Vagina (tissue), 2 donors: ENCODE results near the gene STEAP3. TPM values are rescaled to one million over a fixed set of nuclear protein-coding genes. Genes with fewer than 3 reads are reported as not detected.

Experiments
- DNase-seq, 2 donors: peaks; one replicate each; pipeline ENCODE4 v3.0.0-alpha.2; 2017; ENCODE audit errors: extremely low spot score in 2 of 2
- H3K27ac ChIP-seq: fragments of 200-600 bp; sonication (generic); one replicate; pipeline ENCODE4 v1.5.1; 2019
- H3K27me3 ChIP-seq: fragments of 200-600 bp; sonication (generic); one replicate; pipeline ENCODE4 v1.5.1; 2019
- H3K36me3 ChIP-seq, 2 donors: fragments of 200-600 bp; sonication (generic); one replicate each; pipeline ENCODE4 v1.5.1; 2017 to 2019
- H3K4me1 ChIP-seq: fragments of 200-600 bp; sonication (generic); one replicate; pipeline ENCODE4 v1.5.1; 2019
- H3K4me3 ChIP-seq, 2 donors: fragments of 200-600 bp; sonication (generic); 1 replicate in 1 of 2; 2 replicates in 1 of 2; pipeline ENCODE4 v1.5.1; 2016 to 2019
- H3K9me3 ChIP-seq: fragments of 200-600 bp; sonication (generic); one replicate; pipeline ENCODE4 v1.5.1; 2019
- CTCF ChIP-seq, 3 experiments: fragments of 450-650 bp in 2 of 3; fragments of 200-600 bp in 1 of 3; sonication (generic) in 1 of 3; IDR thresholded peaks; one replicate each; pipeline ENCODE4 v1.5.1; 2017 to 2019; ENCODE audit warnings: antibody characterized with exemption in 3 of 3, mild to moderate bottlenecking in 2 of 3, moderate library complexity in 2 of 3
- POLR2A ChIP-seq, 2 donors: fragments of 450-650 bp; IDR thresholded peaks; one replicate each; pipeline ENCODE4 v1.6.1; 2017; ENCODE audit warnings: antibody characterized with exemption in 2 of 2, mild to moderate bottlenecking in 2 of 2, moderate library complexity in 2 of 2
- POLR2AphosphoS5 ChIP-seq, 2 donors: sonication (generic); formaldehyde crosslinking; IDR thresholded peaks; one replicate each; pipeline ENCODE4 v1.9.0; 2017; ENCODE audit warnings: antibody characterized with exemption in 2 of 2, mild to moderate bottlenecking in 2 of 2, low read depth in 1 of 2; ENCODE audit not compliant: insufficient read depth in 1 of 2
- intact Hi-C: fragments of 100-400 bp; cut with DNase I; formaldehyde crosslinking; loops from one replicate; pipeline ENCODE4 v1.15.1; 2023
- total RNA-seq: library from RNA; depleted of rRNA; stranded (reverse); fragments of >200 nt; gene quantifications from one replicate; pipeline ENCODE4 v1.2.3, GENCODE V29; 2016

The STEAP3 gene
- total RNA-seq, 1 donor from 2014 or later, result 22.1 TPM

DNA sequence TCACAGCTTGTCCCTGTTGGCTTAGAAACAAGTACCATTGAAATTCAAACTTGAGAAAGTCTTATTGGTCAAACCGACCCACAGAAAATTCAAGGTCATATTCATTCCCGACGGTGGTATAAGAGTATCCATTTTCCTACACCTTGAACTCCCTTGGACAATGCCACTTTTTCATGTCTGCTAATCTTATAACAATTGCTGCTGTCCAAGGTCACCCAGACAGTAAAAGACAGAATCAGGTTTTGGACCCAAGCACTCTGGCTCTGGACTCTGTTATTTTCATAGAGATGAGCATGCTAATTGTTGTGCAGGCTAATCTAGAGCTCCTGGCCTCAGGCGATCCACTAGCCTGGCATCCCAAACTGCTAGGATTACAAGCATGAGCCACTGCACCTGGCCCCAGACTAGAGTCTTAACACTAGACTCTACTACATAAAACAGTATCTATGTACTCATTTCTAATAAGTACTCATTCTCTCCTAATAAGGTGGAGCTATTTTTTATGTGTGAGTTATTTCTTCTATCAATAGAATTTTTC lies 85.2 kb downstream of the STEAP3 start:
- intact Hi-C loops, result no loop called here
- DNase-seq, result no peak
- no peaks in the 10 kb centered on the region for H3K27me3 ChIP-seq
- H3K27ac ChIP-seq, result no peak overlapping the region
- H3K9me3 ChIP-seq, result no peaks in the 10 kb centered on the region
- peaks cover 21% of the 10 kb centered on the region for H3K4me1 ChIP-seq
- no peak for TF ChIP-seq POLR2A (IDR thresholded peaks at IDR 0.05)
- TF ChIP-seq POLR2AphosphoS5 (IDR thresholded peaks at IDR 0.05; ENCODE audit: insufficient read depth in 1 of 2, low read depth in 1 of 2), result no peak
- no peak for TF ChIP-seq CTCF (IDR thresholded peaks at IDR 0.05)
- no peak overlapping the region for H3K4me3 ChIP-seq
- H3K36me3 ChIP-seq, result no peaks in the 10 kb centered on the region

GRCh38 chr2:119311371-119311770 lies 87.7 kb downstream of the STEAP3 start:
- H3K4me1 ChIP-seq, result peaks cover 18% of the 10 kb centered on the region
- no peak for DNase-seq
- intact Hi-C loops, result no loop called here

DNA sequence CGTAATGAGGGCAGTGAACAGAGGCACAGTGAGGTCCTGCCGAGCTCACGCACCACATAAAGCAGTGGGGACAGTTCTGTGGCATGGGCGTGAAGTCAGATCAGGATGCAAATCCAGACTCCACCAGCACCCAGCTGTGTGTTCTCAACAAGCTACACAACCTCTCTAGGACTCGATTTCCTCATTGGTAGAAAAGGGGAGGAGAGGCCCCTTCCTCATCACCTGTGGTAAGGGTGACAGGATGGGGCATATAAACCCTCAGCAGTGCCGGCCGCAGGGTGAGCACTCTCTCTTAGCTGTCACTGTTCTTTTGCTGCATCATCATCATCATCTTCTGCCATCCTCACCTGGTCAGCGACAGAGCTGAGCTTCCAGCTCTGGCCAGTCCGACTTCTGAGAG lies 88.2 kb downstream of the STEAP3 start:
- no peak for TF ChIP-seq POLR2AphosphoS5 (IDR thresholded peaks at IDR 0.05; ENCODE audit: insufficient read depth in 1 of 2, low read depth in 1 of 2)
- TF ChIP-seq POLR2A (IDR thresholded peaks at IDR 0.05), result no peak
- no peak for TF ChIP-seq CTCF (IDR thresholded peaks at IDR 0.05)
- no peak overlapping the region for H3K27ac ChIP-seq
- no peak for DNase-seq
- H3K9me3 ChIP-seq, result no peaks in the 10 kb centered on the region
- H3K4me1 ChIP-seq, result peaks cover 15% of the 10 kb centered on the region
- no peak overlapping the region for H3K4me3 ChIP-seq
- H3K27me3 ChIP-seq, result no peaks in the 10 kb centered on the region
- intact Hi-C loops, result no loop called here
- no peaks in the 10 kb centered on the region for H3K36me3 ChIP-seq

More at GRCh38 chr2:119311371-119311770, 87.7 kb downstream of the STEAP3 start:
- Histone ChIP-seq H3K4me3 (no peak overlapping the region), H3K36me3 (no peaks in the 10 kb centered on the region), H3K27ac (no peak overlapping the region), H3K9me3 (no peaks in the 10 kb centered on the region), H3K27me3 (no peaks in the 10 kb centered on the region)
- TF ChIP-seq POLR2AphosphoS5 (IDR thresholded peaks at IDR 0.05; ENCODE audit: insufficient read depth in 1 of 2, low read depth in 1 of 2) (no peak), CTCF (IDR thresholded peaks at IDR 0.05) (no peak), POLR2A (IDR thresholded peaks at IDR 0.05) (no peak)

Other genes with a start within 250 kb of the STEAP3 start
- gene C1QL2, start 65.1 kb upstream of the STEAP3 start, total RNA-seq, result not detected
- gene C2orf76, start 143.0 kb downstream of the STEAP3 start, total RNA-seq, result 3.7 TPM
- gene DBI, start 143.1 kb downstream of the STEAP3 start, total RNA-seq, result 117 TPM
- gene TMEM37, start 208.0 kb downstream of the STEAP3 start, total RNA-seq, result 3.2 TPM